Uterus (tissue), 2 donors: Measurements from ENCODE around the gene SLC39A1.

ENCODE experiments used
- POLR2A ChIP-seq, 2 donors: fragments of 450-650 bp; IDR thresholded peaks; one replicate each; pipeline ENCODE4 v1.6.1; 2016; ENCODE audit warnings: antibody characterized with exemption in 2 of 2, mild to moderate bottlenecking in 1 of 2, moderate library complexity in 1 of 2
- TF ChIP-seq, protein P1 (sequence below), 4 experiments: fragments of 200-600 bp in 2 of 4; fragments of 450-650 bp in 2 of 4; sonication (generic) in 2 of 4; IDR thresholded peaks; one replicate each; pipeline ENCODE4 v1.5.1; 2016 to 2019; ENCODE audit warnings: antibody characterized with exemption in 4 of 4, mild to moderate bottlenecking in 2 of 4, moderate library complexity in 1 of 4

DNA sequence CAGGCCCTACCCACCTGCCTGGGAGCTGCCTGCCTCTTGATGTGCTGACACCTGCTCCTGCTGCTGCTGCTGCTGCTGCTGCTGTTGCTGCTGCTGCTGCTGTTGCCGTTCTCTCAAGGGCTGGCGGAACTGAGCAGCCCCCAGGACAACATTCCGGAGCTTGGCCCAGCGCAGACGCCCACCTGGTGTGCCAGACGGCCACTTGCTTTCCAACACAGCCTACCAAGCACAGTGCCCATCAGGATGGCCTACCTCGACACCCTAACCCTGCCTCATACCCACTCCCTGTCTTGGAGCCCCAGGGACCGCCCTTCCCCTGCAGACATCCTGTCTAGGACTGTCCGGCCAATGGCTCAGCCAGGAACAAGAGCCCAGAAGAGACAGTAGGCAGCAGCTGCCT, 28.6 kb downstream of the SLC39A1 start:
- no peak for TF ChIP-seq POLR2A (IDR thresholded peaks at IDR 0.05)
- TF ChIP-seq, protein P1, sequence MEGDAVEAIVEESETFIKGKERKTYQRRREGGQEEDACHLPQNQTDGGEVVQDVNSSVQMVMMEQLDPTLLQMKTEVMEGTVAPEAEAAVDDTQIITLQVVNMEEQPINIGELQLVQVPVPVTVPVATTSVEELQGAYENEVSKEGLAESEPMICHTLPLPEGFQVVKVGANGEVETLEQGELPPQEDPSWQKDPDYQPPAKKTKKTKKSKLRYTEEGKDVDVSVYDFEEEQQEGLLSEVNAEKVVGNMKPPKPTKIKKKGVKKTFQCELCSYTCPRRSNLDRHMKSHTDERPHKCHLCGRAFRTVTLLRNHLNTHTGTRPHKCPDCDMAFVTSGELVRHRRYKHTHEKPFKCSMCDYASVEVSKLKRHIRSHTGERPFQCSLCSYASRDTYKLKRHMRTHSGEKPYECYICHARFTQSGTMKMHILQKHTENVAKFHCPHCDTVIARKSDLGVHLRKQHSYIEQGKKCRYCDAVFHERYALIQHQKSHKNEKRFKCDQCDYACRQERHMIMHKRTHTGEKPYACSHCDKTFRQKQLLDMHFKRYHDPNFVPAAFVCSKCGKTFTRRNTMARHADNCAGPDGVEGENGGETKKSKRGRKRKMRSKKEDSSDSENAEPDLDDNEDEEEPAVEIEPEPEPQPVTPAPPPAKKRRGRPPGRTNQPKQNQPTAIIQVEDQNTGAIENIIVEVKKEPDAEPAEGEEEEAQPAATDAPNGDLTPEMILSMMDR (IDR thresholded peaks at IDR 0.05), result no peak
